ENCODE data around the gene MYO3B. TPM values are rescaled to one million over a fixed set of nuclear protein-coding genes. Genes with fewer than 3 reads are reported as not detected.

The MYO3B gene
- total RNA-seq, 1 donor from 2014 or later: 9.1 TPM

GRCh38 chr2:170146784-170147183 is 31.2 kb upstream of the MYO3B start:
- H3K4me1 Mint-ChIP-seq: peaks cover 24% of the 10 kb centered on the region
- peaks cover 5% of the 10 kb centered on the region for H3K9me3 Mint-ChIP-seq
- TF ChIP-seq CTCF (IDR thresholded peaks at IDR 0.05; ENCODE audit: unreplicated experiment): no peak
- H3K36me3 Mint-ChIP-seq: no peaks in the 10 kb centered on the region
- H3K4me3 Mint-ChIP-seq: no peak overlapping the region
- no peaks in the 10 kb centered on the region for H3K27me3 Mint-ChIP-seq (ENCODE audit: low read depth)
- DNase-seq (ENCODE audit: low spot score in 2 of 2, unreplicated experiment in 2 of 2): no peak
- no peak overlapping the region for H3K27ac Mint-ChIP-seq

GRCh38 chr2:170147576-170147975 is 30.4 kb upstream of the MYO3B start:
- Mint-ChIP-seq H3K9me3 (peaks cover 9% of the 10 kb centered on the region), H3K4me1 (peaks cover 18% of the 10 kb centered on the region), H3K4me3 (no peak overlapping the region), H3K36me3 (no peaks in the 10 kb centered on the region), H3K27me3 (ENCODE audit: low read depth) (no peaks in the 10 kb centered on the region), H3K27ac (no peak overlapping the region)
- no peak for TF ChIP-seq CTCF (IDR thresholded peaks at IDR 0.05; ENCODE audit: unreplicated experiment)
- no peak for DNase-seq (ENCODE audit: low spot score in 2 of 2, unreplicated experiment in 2 of 2)

GRCh38 chr2:170148161-170148560 is 29.8 kb upstream of the MYO3B start:
- Mint-ChIP-seq H3K36me3 (no peaks in the 10 kb centered on the region), H3K27me3 (ENCODE audit: low read depth) (no peaks in the 10 kb centered on the region), H3K4me1 (peaks cover 12% of the 10 kb centered on the region), H3K9me3 (peaks cover 14% of the 10 kb centered on the region), H3K4me3 (no peak overlapping the region), H3K27ac (no peak overlapping the region)
- no peak for DNase-seq (ENCODE audit: low spot score in 2 of 2, unreplicated experiment in 2 of 2)
- no peak for TF ChIP-seq CTCF (IDR thresholded peaks at IDR 0.05; ENCODE audit: unreplicated experiment)

- DNase-seq (ENCODE audit: low spot score in 2 of 2, unreplicated experiment in 2 of 2): no peak
- peaks cover 12% of the 10 kb centered on the region for H3K4me1 Mint-ChIP-seq
- H3K9me3 Mint-ChIP-seq: peaks cover 17% of the 10 kb centered on the region
- no peaks in the 10 kb centered on the region for H3K27me3 Mint-ChIP-seq (ENCODE audit: low read depth)
- no peak overlapping the region for H3K4me3 Mint-ChIP-seq
- TF ChIP-seq CTCF (IDR thresholded peaks at IDR 0.05; ENCODE audit: unreplicated experiment): no peak
- no peaks in the 10 kb centered on the region for H3K36me3 Mint-ChIP-seq
- no peak overlapping the region for H3K27ac Mint-ChIP-seq
Observed at GRCh38 chr2:170152421-170152820, 25.5 kb upstream of the MYO3B start.

- H3K4me3 Mint-ChIP-seq: no peak overlapping the region
- no peak for TF ChIP-seq CTCF (IDR thresholded peaks at IDR 0.05; ENCODE audit: unreplicated experiment)
- peaks cover 12% of the 10 kb centered on the region for H3K4me1 Mint-ChIP-seq
- H3K27ac Mint-ChIP-seq: peak overlapping the region; percentile 35
- H3K9me3 Mint-ChIP-seq: peaks cover 17% of the 10 kb centered on the region
- H3K27me3 Mint-ChIP-seq (ENCODE audit: low read depth): no peaks in the 10 kb centered on the region
- DNase-seq (ENCODE audit: low spot score in 2 of 2, unreplicated experiment in 2 of 2): no peak
- H3K36me3 Mint-ChIP-seq: no peaks in the 10 kb centered on the region
Observed at GRCh38 chr2:170155022-170155722, 22.8 kb upstream of the MYO3B start.
